ENCODE results near the gene MAJIN. TPM values are rescaled to one million over a fixed set of nuclear protein-coding genes. Genes with fewer than 3 reads are reported as not detected.

MAJIN gene
- total and polyA plus RNA-seq, 9 of the 15 experiments (the other 6 are each of a cell fraction or from before 2014, with no cell fraction given) = 0.17 to 0.83 (median 0.24) TPM; not detected in 2

DNA sequence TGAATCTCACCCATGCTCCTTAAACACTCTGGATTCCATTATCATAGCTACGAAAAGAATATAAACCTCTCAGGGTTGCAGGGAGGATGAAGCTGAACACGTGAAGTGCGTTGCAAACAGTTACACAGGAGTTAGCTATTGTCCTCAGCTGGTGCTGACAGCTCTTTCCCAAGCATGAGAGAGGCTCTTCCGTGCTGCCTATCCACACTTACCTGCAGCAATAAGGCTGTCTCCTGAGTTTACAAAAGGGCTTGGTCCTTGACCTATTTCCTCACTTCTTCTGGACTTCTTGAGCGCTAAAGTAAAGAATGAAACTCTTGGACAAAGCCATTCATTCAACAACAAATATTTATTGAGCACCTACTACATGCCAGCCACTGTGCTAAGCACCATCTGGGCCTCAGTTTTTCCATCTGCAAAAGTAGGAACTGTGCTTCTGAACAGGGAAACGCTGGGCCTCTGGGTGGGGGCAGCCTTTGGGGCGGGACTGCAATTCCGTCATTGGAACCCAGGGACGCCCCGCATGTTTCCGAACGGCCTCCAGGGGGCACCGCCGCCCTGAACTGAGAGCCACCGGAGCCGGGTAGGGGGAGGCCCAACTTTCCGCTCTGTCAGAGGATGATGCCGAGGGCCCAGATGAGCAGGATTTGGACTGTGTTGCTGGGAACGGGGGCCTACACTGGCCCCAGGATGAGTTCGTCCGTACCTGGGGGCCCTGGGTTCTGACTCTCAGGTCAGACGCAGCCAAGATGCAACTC is 41.4 kb upstream of the MAJIN start:
- H3K9ac ChIP-seq (ENCODE audit: insufficient read depth in 1 of 2, low read depth in 2 of 2, low read length in 2 of 2) = peak overlapping the region; percentile 91 to 97
- TF ChIP-seq, protein P1, sequence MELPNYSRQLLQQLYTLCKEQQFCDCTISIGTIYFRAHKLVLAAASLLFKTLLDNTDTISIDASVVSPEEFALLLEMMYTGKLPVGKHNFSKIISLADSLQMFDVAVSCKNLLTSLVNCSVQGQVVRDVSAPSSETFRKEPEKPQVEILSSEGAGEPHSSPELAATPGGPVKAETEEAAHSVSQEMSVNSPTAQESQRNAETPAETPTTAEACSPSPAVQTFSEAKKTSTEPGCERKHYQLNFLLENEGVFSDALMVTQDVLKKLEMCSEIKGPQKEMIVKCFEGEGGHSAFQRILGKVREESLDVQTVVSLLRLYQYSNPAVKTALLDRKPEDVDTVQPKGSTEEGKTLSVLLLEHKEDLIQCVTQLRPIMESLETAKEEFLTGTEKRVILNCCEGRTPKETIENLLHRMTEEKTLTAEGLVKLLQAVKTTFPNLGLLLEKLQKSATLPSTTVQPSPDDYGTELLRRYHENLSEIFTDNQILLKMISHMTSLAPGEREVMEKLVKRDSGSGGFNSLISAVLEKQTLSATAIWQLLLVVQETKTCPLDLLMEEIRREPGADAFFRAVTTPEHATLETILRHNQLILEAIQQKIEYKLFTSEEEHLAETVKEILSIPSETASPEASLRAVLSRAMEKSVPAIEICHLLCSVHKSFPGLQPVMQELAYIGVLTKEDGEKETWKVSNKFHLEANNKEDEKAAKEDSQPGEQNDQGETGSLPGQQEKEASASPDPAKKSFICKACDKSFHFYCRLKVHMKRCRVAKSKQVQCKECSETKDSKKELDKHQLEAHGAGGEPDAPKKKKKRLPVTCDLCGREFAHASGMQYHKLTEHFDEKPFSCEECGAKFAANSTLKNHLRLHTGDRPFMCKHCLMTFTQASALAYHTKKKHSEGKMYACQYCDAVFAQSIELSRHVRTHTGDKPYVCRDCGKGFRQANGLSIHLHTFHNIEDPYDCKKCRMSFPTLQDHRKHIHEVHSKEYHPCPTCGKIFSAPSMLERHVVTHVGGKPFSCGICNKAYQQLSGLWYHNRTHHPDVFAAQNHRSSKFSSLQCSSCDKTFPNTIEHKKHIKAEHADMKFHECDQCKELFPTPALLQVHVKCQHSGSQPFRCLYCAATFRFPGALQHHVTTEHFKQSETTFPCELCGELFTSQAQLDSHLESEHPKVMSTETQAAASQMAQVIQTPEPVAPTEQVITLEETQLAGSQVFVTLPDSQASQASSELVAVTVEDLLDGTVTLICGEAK (IDR thresholded peaks at IDR 0.05) = no peak
- TF ChIP-seq, protein P1 (CRISPR knock-in tag; IDR thresholded peaks at IDR 0.05) = no peak
- TF ChIP-seq, protein P2, sequence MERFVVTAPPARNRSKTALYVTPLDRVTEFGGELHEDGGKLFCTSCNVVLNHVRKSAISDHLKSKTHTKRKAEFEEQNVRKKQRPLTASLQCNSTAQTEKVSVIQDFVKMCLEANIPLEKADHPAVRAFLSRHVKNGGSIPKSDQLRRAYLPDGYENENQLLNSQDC (CRISPR knock-in tag; IDR thresholded peaks at IDR 0.05) = no peak
- TF ChIP-seq DPF2 (IDR thresholded peaks at IDR 0.05) (peak; percentile 73), PHB (CRISPR knock-in tag; IDR thresholded peaks at IDR 0.05) (0 out of 2 replicates have a peak, but pooled peaks have one; percentile 27), ZFP36 (IDR thresholded peaks at IDR 0.05; ENCODE audit: low read depth, low read length, partially characterized antibody) (peak; percentile 4), RBM25 (IDR thresholded peaks at IDR 0.05; ENCODE audit: low read depth, low read length, severe bottlenecking) (no peak)
- TF ChIP-seq, protein P3, sequence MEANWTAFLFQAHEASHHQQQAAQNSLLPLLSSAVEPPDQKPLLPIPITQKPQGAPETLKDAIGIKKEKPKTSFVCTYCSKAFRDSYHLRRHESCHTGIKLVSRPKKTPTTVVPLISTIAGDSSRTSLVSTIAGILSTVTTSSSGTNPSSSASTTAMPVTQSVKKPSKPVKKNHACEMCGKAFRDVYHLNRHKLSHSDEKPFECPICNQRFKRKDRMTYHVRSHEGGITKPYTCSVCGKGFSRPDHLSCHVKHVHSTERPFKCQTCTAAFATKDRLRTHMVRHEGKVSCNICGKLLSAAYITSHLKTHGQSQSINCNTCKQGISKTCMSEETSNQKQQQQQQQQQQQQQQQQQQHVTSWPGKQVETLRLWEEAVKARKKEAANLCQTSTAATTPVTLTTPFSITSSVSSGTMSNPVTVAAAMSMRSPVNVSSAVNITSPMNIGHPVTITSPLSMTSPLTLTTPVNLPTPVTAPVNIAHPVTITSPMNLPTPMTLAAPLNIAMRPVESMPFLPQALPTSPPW (CRISPR knock-in tag; IDR thresholded peaks at IDR 0.05) = peak; percentile 82

More for the DNA sequence above, 41.4 kb upstream of the MAJIN start:
- TSS peak; percentile 86 for BruUV-seq (replicated peaks)
- Histone ChIP-seq H3K27me3 (ENCODE audit: control insufficient read depth in 2 of 2, insufficient read depth in 2 of 2, low read length in 2 of 2) (no peaks in the 10 kb centered on the region), H2AFZ (ENCODE audit: low read depth, low read length) (peak overlapping the region; percentile 99), H3K27ac (ENCODE audit: extremely low read depth, low read depth, low read length) (peak overlapping the region; percentile 93), H3K36me3 (ENCODE audit: control insufficient read depth, insufficient read depth, low read length) (peaks cover 14% of the 10 kb centered on the region; the same call in 2 of the 3 replicates), H3K4me3 (peak overlapping the region; percentile 67), H3K4me2 (ENCODE audit: insufficient read depth, low read length) (peak overlapping the region; percentile 98), H3K9me1 (ENCODE audit: control insufficient read depth, insufficient read depth, low read length) (peaks cover 4% of the 10 kb centered on the region), H3K79me2 (ENCODE audit: control insufficient read depth, insufficient read depth, low read length) (peaks cover 25% of the 10 kb centered on the region), H3K4me1 (replicated peaks in 1 of 2; ENCODE audit: control insufficient read depth in 2 of 2, insufficient read depth in 2 of 2, low read length in 2 of 2) (peaks cover 10 to 35% of the 10 kb centered on the region in 2 experiments; a peak in 4 of 5 replicates), H3K9me3 (replicated peaks; ENCODE audit: control insufficient read depth, insufficient read depth, low read depth, low read length) (no peaks in the 10 kb centered on the region; the same call in 1 of the 2 replicates), H4K20me1 (replicated peaks; ENCODE audit: control insufficient read depth, insufficient read depth, low read length) (no peaks in the 10 kb centered on the region)
- ChIA-PET CTCF (ENCODE audit: low intra/inter-chr PET ratio) (interaction anchor here (0.6 to 2.3 kb wide), 13 partner anchors 65 to 270 kb away, joined by 3 to 18 read pairs (median 4); partner anchors contain the start of genes ATG2A, CAPN1, CDC42BPG and CDCA5), POLR2A (interaction anchor here (0.7 to 2.3 kb wide), 9 partner anchors 10 to 109 kb away, joined by 3 to 14 read pairs (median 3); partner anchors contain the start of genes BATF2, FAU, MRPL49 and ZNHIT2)
- peak; percentile 92 to 95 (median 94) for DNase-seq (ENCODE audit: extremely low read depth in 1 of 4, low spot score in 3 of 4)
- FAIRE-seq = peak; percentile 86
- in situ Hi-C loops (cut with MboI) (no loop called here), intact Hi-C loops (cut with micrococcal nuclease) (loop anchor here (1.0 to 5.0 kb wide), 3 partner anchors 49 to 104 kb away; partner anchors contain the start of genes TM7SF2 and ZNHIT2)
- peak; percentile 92 for ATAC-seq
- WGBS (ENCODE audit: insufficient coverage, low coverage, missing lambda C conversion rate) = 12% methylated on average over 22 of the region's 22 CpGs

Data from K562 (cell line).